HepG2 (cell line): ENCODE measurements around the gene NIPAL3. TPM values are rescaled to one million over a fixed set of nuclear protein-coding genes. Genes with fewer than 3 reads are reported as not detected.

ENCODE experiments used
- ATF1 ChIP-seq: IDR thresholded peaks from 2 replicates; pipeline ENCODE4 v1.6.1; 2016; ENCODE audit warnings: mild to moderate bottlenecking, control low read depth
- CHD4 ChIP-seq: fragments of 200-600 bp; sonication (generic); IDR thresholded peaks from 2 replicates; pipeline ENCODE4 v1.7.0; 2017; ENCODE audit warnings: mild to moderate bottlenecking, low read length, borderline replicate concordance
- DNMT1 ChIP-seq: sonication (generic); formaldehyde crosslinking; IDR thresholded peaks from 2 replicates; pipeline ENCODE4 v1.5.1; 2020; ENCODE audit warnings: mild to moderate bottlenecking, missing genetic modification reagents
- FOXA1 ChIP-seq, 2 experiments: fragments of 450-650 bp in 1 of 2; sonication (generic) in 1 of 2; formaldehyde crosslinking in 1 of 2; IDR thresholded peaks; 2 replicates each; pipeline versions ENCODE4 v1.4.0 to v1.6.1; 2016 to 2020; ENCODE audit warnings: missing genetic modification reagents in 1 of 2
- HNRNPK ChIP-seq: fragments of 200-400 bp; formaldehyde crosslinking; IDR thresholded peaks from 2 replicates; pipeline ENCODE4 v1.6.1; 2018; ENCODE audit warnings: low read length, low read depth, moderate library complexity, mild to moderate bottlenecking; ENCODE audit not compliant: poor library complexity, severe bottlenecking
- JDP2 ChIP-seq: sonication (generic); formaldehyde crosslinking; IDR thresholded peaks from 2 replicates; pipeline ENCODE4 v1.8.1; 2022; ENCODE audit warnings: missing genetic modification reagents, borderline replicate concordance
- PAX8 ChIP-seq: sonication (generic); formaldehyde crosslinking; IDR thresholded peaks from 2 replicates; pipeline ENCODE4 v1.8.0; 2022; ENCODE audit warnings: mild to moderate bottlenecking, missing genetic modification reagents, borderline replicate concordance
- SNAI1 ChIP-seq: sonication (generic); formaldehyde crosslinking; IDR thresholded peaks from 2 replicates; pipeline ENCODE4 v1.5.0; 2020; ENCODE audit warnings: mild to moderate bottlenecking, missing genetic modification reagents, borderline replicate concordance
- TBP ChIP-seq: sonication (generic); formaldehyde crosslinking; IDR thresholded peaks from 2 replicates; pipeline ENCODE4 v1.5.0; 2020; ENCODE audit warnings: missing genetic modification reagents
- ZBTB3 ChIP-seq: sonication (generic); formaldehyde crosslinking; IDR thresholded peaks from 2 replicates; pipeline ENCODE4 v1.4.0; 2020; ENCODE audit warnings: low read depth, mild to moderate bottlenecking, moderate library complexity, missing genetic modification reagents, borderline replicate concordance
- ZSCAN29 ChIP-seq: sonication (generic); formaldehyde crosslinking; conservative IDR thresholded peaks from 2 replicates; pipeline ENCODE4 v1.4.0; 2020; ENCODE audit warnings: mild to moderate bottlenecking, missing genetic modification reagents
- polyA plus RNA-seq, 8 experiments: library from polyadenylated mRNA; depleted of rRNA in 3 of 8; stranded (reverse) in 7 of 8; unstranded in 1 of 8; fragments of >200 nt; fragmentation: Illumina TruSeq in 4 of 8; extraction: Trizol in 4 of 8; gene quantifications; 2 replicates each; pipeline versions ENCODE4 v1.2.1 to v1.2.3, GENCODE V29; 2011 to 2016; ENCODE audit warnings: low read depth in 4 of 8, missing spikeins in 1 of 8, mixed read lengths in 1 of 8; ENCODE audit not compliant: insufficient read depth in 1 of 8
- total RNA-seq, 5 experiments: library from RNA; depleted of rRNA; stranded (reverse); fragments of >200 nt; fragmentation: Illumina TruSeq; extraction: Trizol; gene quantifications; 2 replicates each; pipeline ENCODE4 v1.2.3, GENCODE V29; 2016; ENCODE audit warnings: low read depth in 1 of 5
- TF ChIP-seq, protein P1 (sequence below): sonication (generic); formaldehyde crosslinking; IDR thresholded peaks from 2 replicates; pipeline ENCODE4 v1.4.0; 2020; ENCODE audit warnings: missing genetic modification reagents
- TF ChIP-seq, protein P2 (sequence below): sonication (generic); formaldehyde crosslinking; IDR thresholded peaks from 2 replicates; pipeline ENCODE4 v1.5.0; 2020; ENCODE audit warnings: mild to moderate bottlenecking, missing genetic modification reagents
- TF ChIP-seq, protein P3 (sequence below): sonication (generic); formaldehyde crosslinking; IDR thresholded peaks from 2 replicates; pipeline ENCODE4 v1.4.0; 2020; ENCODE audit warnings: mild to moderate bottlenecking, low read depth, missing genetic modification reagents
- TF ChIP-seq, protein P4 (sequence below): sonication (generic); formaldehyde crosslinking; IDR thresholded peaks from 2 replicates; pipeline ENCODE4 v1.5.0; 2020; ENCODE audit warnings: mild to moderate bottlenecking, missing genetic modification reagents, borderline replicate concordance
- TF ChIP-seq, protein P5 (sequence below): sonication (generic); formaldehyde crosslinking; IDR thresholded peaks from 2 replicates; pipeline ENCODE4 v1.4.0; 2020; ENCODE audit warnings: mild to moderate bottlenecking, missing genetic modification reagents
- TF ChIP-seq, protein P6 (sequence below): sonication (generic); formaldehyde crosslinking; IDR thresholded peaks from 2 replicates; pipeline ENCODE4 v1.8.0; 2022; ENCODE audit warnings: mild to moderate bottlenecking, missing genetic modification reagents; ENCODE audit not compliant: insufficient replicate concordance
- TF ChIP-seq, protein P7 (sequence below): sonication (generic); formaldehyde crosslinking; IDR thresholded peaks from 2 replicates; pipeline ENCODE4 v1.8.0; 2022; ENCODE audit warnings: missing genetic modification reagents, mild to moderate bottlenecking, borderline replicate concordance

Gene NIPAL3
- total and polyA plus RNA-seq, 2 of the 13 experiments (the other 11 are each of a cell fraction or from before 2014, with no cell fraction given) = 5.6 to 8.6 TPM

DNA sequence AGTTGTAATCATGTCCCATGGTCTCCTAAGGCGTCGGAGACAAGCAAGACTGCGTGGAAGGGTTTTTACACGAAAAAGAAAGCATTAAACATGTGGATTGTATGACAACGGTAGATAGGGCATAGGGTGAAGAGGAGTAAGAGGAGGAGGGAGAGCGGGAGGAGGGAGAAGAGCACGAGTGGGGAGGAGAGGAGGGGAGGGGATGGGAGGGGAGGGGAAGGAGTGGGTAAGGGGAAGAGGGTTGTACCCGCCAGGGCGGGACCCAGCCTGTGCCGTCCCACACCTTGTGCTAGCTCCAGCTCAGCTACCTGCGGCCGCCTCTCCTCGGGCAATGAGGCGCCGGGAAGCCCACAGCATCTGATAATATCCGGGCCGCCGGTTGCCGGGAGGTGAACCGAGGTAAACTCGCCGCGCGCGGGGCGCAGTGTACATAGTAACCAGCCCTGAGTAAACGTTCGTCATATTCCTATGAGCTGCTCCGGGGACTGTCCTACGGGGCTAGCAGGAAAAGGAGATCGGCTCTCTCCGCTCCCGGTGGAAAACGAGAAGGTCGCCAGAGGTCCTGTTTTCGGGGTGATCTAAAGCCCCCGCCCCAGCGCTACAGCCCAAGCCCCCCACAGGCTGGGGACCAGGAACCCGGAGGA lies 86.6 kb downstream of the NIPAL3 start (continued):
- TF ChIP-seq, protein P1, sequence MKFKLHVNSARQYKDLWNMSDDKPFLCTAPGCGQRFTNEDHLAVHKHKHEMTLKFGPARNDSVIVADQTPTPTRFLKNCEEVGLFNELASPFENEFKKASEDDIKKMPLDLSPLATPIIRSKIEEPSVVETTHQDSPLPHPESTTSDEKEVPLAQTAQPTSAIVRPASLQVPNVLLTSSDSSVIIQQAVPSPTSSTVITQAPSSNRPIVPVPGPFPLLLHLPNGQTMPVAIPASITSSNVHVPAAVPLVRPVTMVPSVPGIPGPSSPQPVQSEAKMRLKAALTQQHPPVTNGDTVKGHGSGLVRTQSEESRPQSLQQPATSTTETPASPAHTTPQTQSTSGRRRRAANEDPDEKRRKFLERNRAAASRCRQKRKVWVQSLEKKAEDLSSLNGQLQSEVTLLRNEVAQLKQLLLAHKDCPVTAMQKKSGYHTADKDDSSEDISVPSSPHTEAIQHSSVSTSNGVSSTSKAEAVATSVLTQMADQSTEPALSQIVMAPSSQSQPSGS (CRISPR knock-in tag) = no peak
- TF ChIP-seq, protein P2, sequence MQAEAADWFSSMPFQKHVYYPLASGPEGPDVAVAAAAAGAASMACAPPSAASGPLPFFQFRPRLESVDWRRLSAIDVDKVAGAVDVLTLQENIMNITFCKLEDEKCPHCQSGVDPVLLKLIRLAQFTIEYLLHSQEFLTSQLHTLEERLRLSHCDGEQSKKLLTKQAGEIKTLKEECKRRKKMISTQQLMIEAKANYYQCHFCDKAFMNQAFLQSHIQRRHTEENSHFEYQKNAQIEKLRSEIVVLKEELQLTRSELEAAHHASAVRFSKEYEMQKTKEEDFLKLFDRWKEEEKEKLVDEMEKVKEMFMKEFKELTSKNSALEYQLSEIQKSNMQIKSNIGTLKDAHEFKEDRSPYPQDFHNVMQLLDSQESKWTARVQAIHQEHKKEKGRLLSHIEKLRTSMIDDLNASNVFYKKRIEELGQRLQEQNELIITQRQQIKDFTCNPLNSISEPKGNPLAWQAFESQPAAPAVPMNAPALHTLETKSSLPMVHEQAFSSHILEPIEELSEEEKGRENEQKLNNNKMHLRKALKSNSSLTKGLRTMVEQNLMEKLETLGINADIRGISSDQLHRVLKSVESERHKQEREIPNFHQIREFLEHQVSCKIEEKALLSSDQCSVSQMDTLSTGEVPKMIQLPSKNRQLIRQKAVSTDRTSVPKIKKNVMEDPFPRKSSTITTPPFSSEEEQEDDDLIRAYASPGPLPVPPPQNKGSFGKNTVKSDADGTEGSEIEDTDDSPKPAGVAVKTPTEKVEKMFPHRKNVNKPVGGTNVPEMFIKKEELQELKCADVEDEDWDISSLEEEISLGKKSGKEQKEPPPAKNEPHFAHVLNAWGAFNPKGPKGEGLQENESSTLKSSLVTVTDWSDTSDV (CRISPR knock-in tag) = no peak
- TF ChIP-seq TBP (CRISPR knock-in tag) (no peak), ZSCAN29 (peak; percentile 39; the same call in 1 of the 2 replicates), ATF1 (no peak), SNAI1 (CRISPR knock-in tag) (0 out of 2 replicates have a peak, but pooled peaks have one; percentile 44), JDP2 (CRISPR knock-in tag) (no peak), DNMT1 (no peak), PAX8 (no peak), ZBTB3 (CRISPR knock-in tag) (no peak), FOXA1 (IDR thresholded peaks at IDR 0.05) (no peak), FOXA1 (CRISPR knock-in tag; IDR thresholded peaks at IDR 0.05) (peak; percentile 87), HNRNPK (peak; percentile 73), CHD4 (no peak)
- TF ChIP-seq, protein P3, sequence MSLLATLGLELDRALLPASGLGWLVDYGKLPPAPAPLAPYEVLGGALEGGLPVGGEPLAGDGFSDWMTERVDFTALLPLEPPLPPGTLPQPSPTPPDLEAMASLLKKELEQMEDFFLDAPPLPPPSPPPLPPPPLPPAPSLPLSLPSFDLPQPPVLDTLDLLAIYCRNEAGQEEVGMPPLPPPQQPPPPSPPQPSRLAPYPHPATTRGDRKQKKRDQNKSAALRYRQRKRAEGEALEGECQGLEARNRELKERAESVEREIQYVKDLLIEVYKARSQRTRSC (CRISPR knock-in tag) = no peak
- TF ChIP-seq, protein P4, sequence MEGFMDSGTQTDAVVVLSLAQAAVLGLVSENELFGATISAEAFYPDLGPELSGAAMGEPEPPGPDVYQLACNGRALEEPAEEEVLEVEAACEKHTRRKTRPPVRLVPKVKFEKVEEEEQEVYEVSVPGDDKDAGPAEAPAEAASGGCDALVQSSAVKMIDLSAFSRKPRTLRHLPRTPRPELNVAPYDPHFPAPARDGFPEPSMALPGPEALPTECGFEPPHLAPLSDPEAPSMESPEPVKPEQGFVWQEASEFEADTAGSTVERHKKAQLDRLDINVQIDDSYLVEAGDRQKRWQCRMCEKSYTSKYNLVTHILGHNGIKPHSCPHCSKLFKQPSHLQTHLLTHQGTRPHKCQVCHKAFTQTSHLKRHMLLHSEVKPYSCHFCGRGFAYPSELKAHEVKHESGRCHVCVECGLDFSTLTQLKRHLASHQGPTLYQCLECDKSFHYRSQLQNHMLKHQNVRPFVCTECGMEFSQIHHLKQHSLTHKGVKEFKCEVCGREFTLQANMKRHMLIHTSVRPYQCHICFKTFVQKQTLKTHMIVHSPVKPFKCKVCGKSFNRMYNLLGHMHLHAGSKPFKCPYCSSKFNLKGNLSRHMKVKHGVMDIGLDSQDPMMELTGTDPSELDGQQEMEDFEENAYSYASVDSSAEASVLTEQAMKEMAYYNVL (CRISPR knock-in tag) = peak; percentile 34; the same call in 1 of the 2 replicates
- TF ChIP-seq, protein P5, sequence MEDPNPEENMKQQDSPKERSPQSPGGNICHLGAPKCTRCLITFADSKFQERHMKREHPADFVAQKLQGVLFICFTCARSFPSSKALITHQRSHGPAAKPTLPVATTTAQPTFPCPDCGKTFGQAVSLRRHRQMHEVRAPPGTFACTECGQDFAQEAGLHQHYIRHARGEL = no peak
- TF ChIP-seq, protein P6, sequence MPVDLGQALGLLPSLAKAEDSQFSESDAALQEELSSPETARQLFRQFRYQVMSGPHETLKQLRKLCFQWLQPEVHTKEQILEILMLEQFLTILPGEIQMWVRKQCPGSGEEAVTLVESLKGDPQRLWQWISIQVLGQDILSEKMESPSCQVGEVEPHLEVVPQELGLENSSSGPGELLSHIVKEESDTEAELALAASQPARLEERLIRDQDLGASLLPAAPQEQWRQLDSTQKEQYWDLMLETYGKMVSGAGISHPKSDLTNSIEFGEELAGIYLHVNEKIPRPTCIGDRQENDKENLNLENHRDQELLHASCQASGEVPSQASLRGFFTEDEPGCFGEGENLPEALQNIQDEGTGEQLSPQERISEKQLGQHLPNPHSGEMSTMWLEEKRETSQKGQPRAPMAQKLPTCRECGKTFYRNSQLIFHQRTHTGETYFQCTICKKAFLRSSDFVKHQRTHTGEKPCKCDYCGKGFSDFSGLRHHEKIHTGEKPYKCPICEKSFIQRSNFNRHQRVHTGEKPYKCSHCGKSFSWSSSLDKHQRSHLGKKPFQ (CRISPR knock-in tag) = peak; percentile 20
- TF ChIP-seq, protein P7, sequence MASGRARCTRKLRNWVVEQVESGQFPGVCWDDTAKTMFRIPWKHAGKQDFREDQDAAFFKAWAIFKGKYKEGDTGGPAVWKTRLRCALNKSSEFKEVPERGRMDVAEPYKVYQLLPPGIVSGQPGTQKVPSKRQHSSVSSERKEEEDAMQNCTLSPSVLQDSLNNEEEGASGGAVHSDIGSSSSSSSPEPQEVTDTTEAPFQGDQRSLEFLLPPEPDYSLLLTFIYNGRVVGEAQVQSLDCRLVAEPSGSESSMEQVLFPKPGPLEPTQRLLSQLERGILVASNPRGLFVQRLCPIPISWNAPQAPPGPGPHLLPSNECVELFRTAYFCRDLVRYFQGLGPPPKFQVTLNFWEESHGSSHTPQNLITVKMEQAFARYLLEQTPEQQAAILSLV (CRISPR knock-in tag) = no peak
